Frontal cortex (tissue), 1 donor: ENCODE data around the gene BCL11B. TPM values are rescaled to one million over a fixed set of nuclear protein-coding genes. Genes with fewer than 3 reads are reported as not detected.

Experiments used
- total RNA-seq: library from RNA; depleted of rRNA; stranded (reverse); fragments of >200 nt; gene quantifications from one replicate; pipeline ENCODE4 v1.2.3, GENCODE V29; 2014

Gene BCL11B
- total RNA-seq, 1 donor from 2014 or later: 58.3 TPM

Other genes with a start within 250 kb of the BCL11B start
- 119 TPM for gene SETD3, start 208.7 kb upstream of the BCL11B start, total RNA-seq
- 19.2 TPM for gene CCNK, start 209.2 kb upstream of the BCL11B start, total RNA-seq